NT2/D1 (cell line): Measurements from ENCODE around the gene RNF141.

Experiments used
- DNase-seq: peaks from one replicate; pipeline ENCODE4 v3.0.0-alpha.2; 2011; ENCODE audit warnings: low read depth, low spot score
- H3K27me3 ChIP-seq: 2 replicates; pipeline ENCODE4 v1.6.0; 2011; ENCODE audit warnings: mild to moderate bottlenecking; ENCODE audit not compliant: insufficient read length, insufficient read depth
- H3K36me3 ChIP-seq: 2 replicates; pipeline ENCODE4 v1.6.1; 2011; ENCODE audit warnings: mild to moderate bottlenecking, low read length, mixed read lengths; ENCODE audit not compliant: insufficient read depth, insufficient read length
- H3K4me1 ChIP-seq: 2 replicates; pipeline ENCODE4 v1.5.1; 2011; ENCODE audit not compliant: insufficient read depth, insufficient read length
- H3K4me3 ChIP-seq: 2 replicates; pipeline ENCODE4 v1.5.1; 2011; ENCODE audit warnings: low read depth; ENCODE audit not compliant: insufficient read length
- H3K9ac ChIP-seq: 2 replicates; pipeline ENCODE4 v1.6.0; 2011; ENCODE audit warnings: low read depth; ENCODE audit not compliant: insufficient read length
- H3K9me3 ChIP-seq: 2 replicates; pipeline ENCODE4 v1.5.1; 2011; ENCODE audit warnings: mild to moderate bottlenecking, low read length; ENCODE audit not compliant: insufficient read depth
- SUZ12 ChIP-seq: IDR thresholded peaks from 2 replicates; pipeline ENCODE4 v1.6.1; 2011; ENCODE audit not compliant: insufficient read length, insufficient read depth; ENCODE audit errors: extremely low read depth
- YY1 ChIP-seq: IDR thresholded peaks from 2 replicates; pipeline ENCODE4 v1.6.1; 2011; ENCODE audit not compliant: insufficient read length, insufficient read depth
- ZNF274 ChIP-seq: IDR thresholded peaks from 2 replicates; pipeline ENCODE4 v1.6.1; 2011; ENCODE audit warnings: mild to moderate bottlenecking, low read depth, low read length

The RNF141 gene

DNA sequence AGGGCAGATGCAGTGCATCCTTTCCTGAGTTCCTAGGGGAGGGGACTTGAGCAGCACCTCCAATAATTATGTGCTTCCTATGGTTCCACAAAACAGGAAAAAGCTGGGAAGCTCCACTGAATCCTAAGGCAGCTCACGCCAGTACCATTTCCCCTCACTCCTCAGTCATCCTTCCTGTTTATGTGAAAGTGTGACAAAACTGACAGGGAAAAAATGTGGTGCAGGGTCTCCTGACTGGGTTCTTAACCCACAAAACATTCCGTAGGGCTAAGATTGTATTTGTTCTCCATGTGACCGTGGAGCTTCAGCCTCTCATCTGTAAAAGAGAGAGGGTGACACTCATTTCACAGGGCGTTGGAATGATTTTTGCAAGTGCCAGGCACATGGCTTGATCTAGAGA, 39.6 kb upstream of the RNF141 start:
- H3K36me3 ChIP-seq: no peaks in the 10 kb centered on the region
- H3K4me1 ChIP-seq: peaks cover 3% of the 10 kb centered on the region
- no peak for TF ChIP-seq ZNF274
- TF ChIP-seq SUZ12: no peak
- TF ChIP-seq YY1: no peak
- no peak for DNase-seq
- no peaks in the 10 kb centered on the region for H3K27me3 ChIP-seq
- no peak overlapping the region for H3K9ac ChIP-seq
- no peaks in the 10 kb centered on the region for H3K9me3 ChIP-seq
- no peak overlapping the region for H3K4me3 ChIP-seq

DNA sequence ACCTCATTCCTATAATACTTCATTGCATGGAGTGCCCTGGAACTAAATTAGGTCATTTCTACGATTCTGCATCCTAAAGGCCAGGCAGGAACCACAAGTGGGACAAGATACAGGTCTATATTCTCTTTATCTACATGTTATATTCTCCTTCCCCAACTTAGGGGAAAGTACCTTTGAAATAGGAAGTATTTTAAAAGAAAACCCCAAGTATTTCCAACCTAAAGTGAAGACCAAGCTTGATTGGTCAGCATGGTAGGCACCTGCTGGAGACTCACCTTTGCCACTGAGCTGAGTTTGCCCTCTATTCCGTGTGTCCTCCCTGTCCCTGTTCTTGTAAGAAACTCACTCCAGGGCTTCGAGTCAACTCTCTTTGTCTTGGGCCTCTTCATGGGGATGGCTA, 38.7 kb upstream of the RNF141 start:
- H3K4me1 ChIP-seq: peaks cover 2% of the 10 kb centered on the region
- H3K27me3 ChIP-seq: no peaks in the 10 kb centered on the region
- H3K9me3 ChIP-seq: no peaks in the 10 kb centered on the region
- H3K4me3 ChIP-seq: no peak overlapping the region
- H3K36me3 ChIP-seq: no peaks in the 10 kb centered on the region
- no peak overlapping the region for H3K9ac ChIP-seq
- DNase-seq: no peak
- TF ChIP-seq ZNF274: no peak
- no peak for TF ChIP-seq SUZ12
- TF ChIP-seq YY1: no peak

GRCh38 chr11:10576035-10576398, 35.0 kb upstream of the RNF141 start:
- DNase-seq: no peak
- no peak overlapping the region for H3K9ac ChIP-seq
- TF ChIP-seq YY1: no peak
- TF ChIP-seq ZNF274: no peak
- no peak for TF ChIP-seq SUZ12
- no peaks in the 10 kb centered on the region for H3K36me3 ChIP-seq
- H3K27me3 ChIP-seq: no peaks in the 10 kb centered on the region
- no peak overlapping the region for H3K4me3 ChIP-seq
- peaks cover 2% of the 10 kb centered on the region for H3K4me1 ChIP-seq
- no peaks in the 10 kb centered on the region for H3K9me3 ChIP-seq

DNA sequence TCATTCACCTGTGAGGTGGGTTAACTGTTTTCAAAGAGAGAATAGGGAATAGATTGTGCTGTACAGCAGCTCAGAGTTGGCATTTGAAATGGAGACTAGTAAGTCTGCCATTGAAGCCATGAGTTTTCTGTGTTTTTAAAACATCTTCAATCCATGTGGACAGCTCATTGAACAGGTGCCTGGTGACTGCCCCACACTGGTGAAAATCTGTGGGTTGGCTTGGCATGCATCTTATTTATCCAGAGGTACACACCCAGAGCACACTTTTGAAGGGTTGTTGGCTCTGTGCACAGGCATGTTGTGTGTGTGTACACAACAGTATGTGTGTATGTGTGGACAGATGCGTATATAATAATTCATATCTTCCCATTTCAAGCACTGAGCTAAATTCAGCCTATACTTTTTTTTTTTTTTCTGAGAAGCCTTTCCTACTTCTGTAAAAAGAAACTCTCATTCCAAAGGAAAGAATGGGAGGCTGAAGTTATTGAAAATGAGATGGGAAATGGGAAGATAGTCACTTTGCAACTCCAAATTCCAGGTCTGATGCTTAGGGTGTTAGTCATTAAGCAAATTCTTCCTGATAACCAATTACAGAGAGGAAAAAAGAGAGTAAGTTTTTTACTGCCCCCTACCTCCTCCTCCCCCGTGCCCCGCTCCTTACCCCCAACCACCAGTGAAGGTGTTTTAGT, 34.5 kb upstream of the RNF141 start:
- no peaks in the 10 kb centered on the region for H3K27me3 ChIP-seq
- no peak for DNase-seq
- no peaks in the 10 kb centered on the region for H3K36me3 ChIP-seq
- H3K4me3 ChIP-seq: no peak overlapping the region
- peaks cover 2% of the 10 kb centered on the region for H3K4me1 ChIP-seq
- H3K9ac ChIP-seq: no peak overlapping the region
- H3K9me3 ChIP-seq: no peaks in the 10 kb centered on the region
- TF ChIP-seq SUZ12 (no peak), YY1 (no peak), ZNF274 (no peak)

- H3K4me1 ChIP-seq: peaks cover 5% of the 10 kb centered on the region
- DNase-seq: no peak
- H3K27me3 ChIP-seq: no peaks in the 10 kb centered on the region
- no peak for TF ChIP-seq YY1
- TF ChIP-seq SUZ12: no peak
- no peak for TF ChIP-seq ZNF274
- H3K9ac ChIP-seq: no peak overlapping the region
- H3K9me3 ChIP-seq: no peaks in the 10 kb centered on the region
- H3K4me3 ChIP-seq: no peak overlapping the region
- no peaks in the 10 kb centered on the region for H3K36me3 ChIP-seq
Measured at GRCh38 chr11:10573556-10573955, 32.6 kb upstream of the RNF141 start.

DNA sequence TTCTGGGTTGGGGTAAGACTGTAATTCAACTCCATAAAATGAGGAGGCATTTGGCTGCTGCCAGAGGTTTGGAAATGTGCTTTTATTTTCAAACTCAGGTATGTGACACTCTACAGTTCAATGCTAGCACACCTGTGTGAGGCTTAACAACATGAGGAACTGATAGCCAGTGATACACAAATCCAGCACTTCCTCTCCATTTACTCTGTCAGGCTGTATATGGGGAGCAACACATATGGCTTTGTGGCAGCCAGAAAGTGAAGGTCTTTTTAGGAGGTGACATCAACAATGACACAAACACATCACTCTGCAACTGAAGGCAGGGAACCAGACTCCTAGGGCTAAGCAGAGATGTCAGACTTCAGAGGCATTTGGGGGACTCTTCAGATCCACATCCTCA, 32.0 kb upstream of the RNF141 start:
- Histone ChIP-seq H3K36me3 (no peaks in the 10 kb centered on the region), H3K9ac (no peak overlapping the region), H3K27me3 (no peaks in the 10 kb centered on the region), H3K4me1 (peaks cover 7% of the 10 kb centered on the region), H3K9me3 (no peaks in the 10 kb centered on the region), H3K4me3 (no peak overlapping the region)
- no peak for TF ChIP-seq YY1
- no peak for TF ChIP-seq ZNF274
- no peak for TF ChIP-seq SUZ12
- no peak for DNase-seq

GRCh38 chr11:10572533-10572932, 31.5 kb upstream of the RNF141 start:
- Histone ChIP-seq H3K9me3 (no peaks in the 10 kb centered on the region), H3K4me3 (no peak overlapping the region), H3K9ac (no peak overlapping the region), H3K27me3 (no peaks in the 10 kb centered on the region), H3K36me3 (no peaks in the 10 kb centered on the region), H3K4me1 (peaks cover 7% of the 10 kb centered on the region)
- TF ChIP-seq ZNF274 (no peak), SUZ12 (no peak), YY1 (no peak)
- DNase-seq: no peak
